CD1c-positive myeloid dendritic cell (primary cell): ENCODE data around the gene HDAC2.

ENCODE experiments used
- DNase-seq: peaks from one replicate; pipeline ENCODE4 v3.0.0-alpha.2; 2016; ENCODE audit errors: extremely low spot score

Gene HDAC2

DNA sequence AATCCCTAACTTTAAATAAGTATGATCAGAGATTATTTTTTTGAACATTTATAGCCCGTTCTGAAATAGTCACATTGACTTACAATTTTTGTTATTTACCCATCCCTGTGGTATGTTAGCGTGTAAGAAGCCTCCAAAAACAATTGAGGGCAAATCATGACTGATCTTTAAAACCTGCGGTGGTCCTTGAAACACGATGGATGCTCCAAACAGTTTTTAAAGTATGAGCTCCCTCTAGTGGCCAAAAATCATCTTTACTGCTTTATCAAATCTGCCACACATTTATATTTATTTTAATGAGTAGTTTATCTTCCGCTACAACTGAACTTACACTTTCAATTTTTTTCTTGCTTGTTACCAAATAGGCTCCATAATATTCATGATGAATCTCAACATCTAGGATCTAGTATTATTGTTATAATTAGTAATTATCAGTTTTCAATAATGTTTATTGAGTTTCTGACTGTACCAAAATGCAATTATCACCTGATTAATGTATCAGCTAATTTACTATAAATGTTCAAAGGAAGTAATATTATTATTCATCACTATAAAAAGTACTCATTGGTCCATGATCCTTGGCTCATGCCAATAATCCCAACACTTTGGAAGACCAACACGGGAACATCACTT, 61.6 kb downstream of the HDAC2 start:
- peak; percentile 74 for DNase-seq

DNA sequence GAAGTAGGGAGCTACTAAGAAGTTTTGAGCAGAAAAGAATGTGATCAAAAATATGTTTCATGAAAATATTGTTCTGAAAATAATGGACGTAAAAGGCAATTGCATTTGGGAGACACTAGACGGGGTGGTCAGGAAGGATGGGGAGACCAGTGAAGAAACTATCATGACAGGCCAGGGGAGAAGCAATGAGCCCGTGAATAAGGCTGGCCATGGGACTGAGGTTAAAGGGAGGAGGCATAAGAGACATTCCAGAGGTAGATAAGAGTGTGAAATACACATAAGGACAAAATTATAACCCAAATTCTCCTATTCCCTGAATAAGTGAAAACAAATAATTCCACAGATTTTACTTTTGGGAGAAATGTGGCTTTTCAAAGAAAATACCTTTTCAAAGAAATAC, 62.1 kb downstream of the HDAC2 start:
- no peak for DNase-seq

DNA sequence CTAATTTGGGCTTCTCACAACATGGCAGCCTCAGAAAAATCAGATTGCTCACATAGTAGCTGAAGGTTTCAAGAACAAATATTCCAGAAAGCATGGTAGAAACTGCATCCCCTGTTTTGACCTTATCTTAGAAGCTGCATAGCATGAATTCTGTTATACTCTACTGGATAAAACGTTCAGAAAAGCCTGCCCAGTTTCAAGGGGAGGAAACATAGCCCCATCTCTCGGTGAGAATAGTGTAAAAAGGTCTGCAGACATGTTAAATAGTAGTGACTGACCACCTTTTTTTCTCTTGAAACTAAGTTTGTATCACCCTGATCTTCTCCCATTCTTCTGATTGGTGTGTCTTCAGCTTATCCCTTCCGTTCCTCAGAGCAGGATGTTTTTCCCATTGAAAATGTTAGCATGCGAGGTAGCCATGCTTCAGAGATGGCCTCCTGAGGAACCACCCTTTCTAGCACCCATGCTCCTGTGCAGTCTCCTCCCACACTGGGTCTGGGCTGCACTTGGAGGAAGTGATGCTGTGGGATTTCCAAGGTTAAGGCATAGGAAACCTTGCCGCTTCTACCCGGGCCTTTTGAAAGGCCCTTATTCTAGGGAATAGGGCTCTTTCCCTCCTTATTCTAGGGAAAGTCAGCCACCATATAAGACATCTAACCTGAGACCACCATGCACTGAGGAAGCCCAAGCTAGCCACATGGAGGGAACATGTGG, 63.7 kb downstream of the HDAC2 start:
- DNase-seq: no peak

DNA sequence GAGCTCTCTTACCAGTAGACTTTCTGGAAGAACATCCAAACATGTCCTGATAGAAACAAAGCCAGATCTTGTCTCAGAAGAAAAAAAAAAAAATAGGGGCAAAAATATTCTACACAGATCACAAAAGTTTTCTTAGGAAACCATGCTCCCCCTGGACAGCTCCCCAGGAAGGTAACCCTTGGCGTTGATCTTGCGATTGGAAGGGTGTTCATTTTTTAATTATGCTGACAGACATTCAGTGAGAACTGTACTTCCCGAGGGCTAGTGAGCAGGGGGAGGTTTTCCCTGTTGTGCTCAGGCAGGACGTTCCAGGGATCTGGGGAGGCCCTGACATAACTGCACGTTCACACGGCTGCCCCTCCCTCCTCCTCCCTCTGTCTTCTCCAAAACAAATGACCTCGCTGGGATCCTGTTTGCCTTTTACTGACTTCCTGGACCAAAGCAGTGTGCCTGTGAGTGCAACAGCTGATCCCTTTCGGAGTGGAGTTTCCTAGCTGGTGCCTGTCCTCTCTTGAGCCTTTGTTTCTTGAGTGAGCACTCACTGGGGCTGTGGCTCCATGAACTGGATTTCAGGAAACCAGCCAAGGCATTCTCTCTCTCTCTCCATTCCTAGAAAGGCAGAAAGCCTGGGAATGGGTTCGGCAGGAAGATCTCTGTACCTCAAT, 67.2 kb downstream of the HDAC2 start:
- no peak for DNase-seq

DNA sequence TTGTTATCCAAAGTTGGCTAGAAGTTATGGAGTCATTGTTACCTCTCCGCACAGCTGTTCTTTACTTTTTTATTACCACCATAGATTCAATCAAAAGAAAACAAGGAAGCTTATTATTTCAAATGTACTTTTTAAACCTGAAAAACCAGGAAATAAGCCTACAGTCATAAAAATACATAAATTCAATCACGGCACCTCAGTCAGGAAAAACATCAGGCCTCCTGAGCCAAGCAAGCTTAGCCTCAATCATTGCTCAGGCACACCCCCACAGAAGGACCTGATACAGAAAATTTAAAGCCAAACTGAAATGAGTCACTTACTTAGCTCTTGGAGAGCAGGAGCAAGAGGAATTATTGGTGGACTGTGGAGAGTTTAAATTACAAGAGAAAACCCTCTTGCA, 69.5 kb downstream of the HDAC2 start:
- no peak for DNase-seq

DNA sequence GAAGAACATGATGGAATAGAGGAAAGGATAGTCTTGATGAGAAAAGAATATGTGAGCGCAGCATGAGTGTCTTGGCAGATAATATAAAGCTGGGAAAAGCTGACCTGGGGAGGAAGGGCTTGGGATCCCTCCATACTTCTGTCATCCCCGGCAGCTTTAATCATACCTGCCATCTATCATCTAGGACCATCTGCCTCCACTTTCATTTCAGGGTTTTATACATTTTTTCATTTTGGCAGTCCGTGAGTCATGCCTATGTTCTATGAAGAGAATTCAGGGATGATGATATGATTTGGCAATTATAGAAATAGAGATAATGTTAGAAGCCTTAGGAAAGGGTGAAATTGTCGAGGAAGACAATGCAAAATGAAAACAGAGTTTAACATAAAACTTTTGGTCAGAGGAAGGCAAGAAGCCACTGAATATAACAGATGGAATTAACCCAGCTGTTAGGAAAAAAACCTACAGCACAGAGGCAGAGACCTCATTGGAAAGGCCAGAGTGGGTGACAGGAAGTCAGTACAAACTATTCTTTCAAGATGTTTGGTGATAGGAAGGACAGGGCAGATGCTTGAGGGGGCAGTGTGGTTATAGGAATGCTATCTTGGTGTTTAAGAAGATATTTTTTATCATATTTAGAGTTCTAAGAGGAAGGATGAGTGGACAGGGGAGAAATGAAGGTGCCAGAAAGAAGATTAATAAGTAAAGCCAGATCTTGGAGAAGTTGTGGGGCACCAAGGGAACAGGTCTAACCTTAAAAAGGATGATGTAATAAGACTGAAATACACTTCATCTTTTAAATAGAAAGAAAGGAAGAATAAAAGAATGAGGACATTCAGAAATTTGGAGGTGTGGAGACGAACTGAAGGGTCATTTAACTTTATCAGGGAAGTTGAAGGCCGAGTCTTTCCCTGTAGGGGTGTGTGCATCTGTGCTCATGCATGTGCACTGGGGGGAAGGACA, 76.0 kb downstream of the HDAC2 start:
- DNase-seq: no peak

DNA sequence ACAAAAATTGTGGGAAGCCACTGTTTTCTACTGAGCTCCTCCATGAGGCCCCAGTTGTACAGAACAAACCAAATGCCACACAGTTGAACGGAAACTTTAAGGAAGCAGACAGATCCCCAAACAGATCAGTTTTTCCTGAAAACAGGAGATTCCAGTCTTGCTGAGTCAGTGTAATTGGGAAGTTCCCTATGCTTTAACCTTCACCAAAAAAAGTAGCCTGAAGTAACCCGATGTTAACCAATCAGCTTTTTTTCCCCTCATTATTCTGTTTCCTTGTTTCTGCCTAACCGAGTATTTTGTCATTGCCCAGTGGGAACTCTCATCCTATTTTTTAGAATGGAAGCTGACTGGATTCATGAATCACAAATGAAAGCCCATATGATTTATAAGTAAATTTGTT, 77.1 kb downstream of the HDAC2 start:
- no peak for DNase-seq

DNA sequence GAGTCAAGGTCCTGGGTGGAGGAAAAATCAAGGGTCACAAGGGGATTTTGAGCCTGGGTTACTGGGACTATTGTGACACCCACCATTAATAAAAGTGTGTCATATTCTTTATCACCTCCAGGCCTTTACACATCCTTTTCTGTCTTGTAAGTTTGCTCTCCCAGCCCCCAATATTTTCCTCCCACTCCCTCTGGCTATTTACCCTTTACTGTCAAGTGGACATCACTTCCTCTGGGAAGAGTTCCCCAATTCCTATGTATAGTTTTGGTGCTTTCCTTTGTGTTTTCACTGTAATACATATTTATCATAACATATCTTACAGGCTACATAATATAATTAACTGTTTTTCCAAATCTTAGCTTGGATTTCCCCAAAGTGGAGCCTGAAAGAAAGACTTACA, 77.5 kb downstream of the HDAC2 start:
- no peak for DNase-seq

DNA sequence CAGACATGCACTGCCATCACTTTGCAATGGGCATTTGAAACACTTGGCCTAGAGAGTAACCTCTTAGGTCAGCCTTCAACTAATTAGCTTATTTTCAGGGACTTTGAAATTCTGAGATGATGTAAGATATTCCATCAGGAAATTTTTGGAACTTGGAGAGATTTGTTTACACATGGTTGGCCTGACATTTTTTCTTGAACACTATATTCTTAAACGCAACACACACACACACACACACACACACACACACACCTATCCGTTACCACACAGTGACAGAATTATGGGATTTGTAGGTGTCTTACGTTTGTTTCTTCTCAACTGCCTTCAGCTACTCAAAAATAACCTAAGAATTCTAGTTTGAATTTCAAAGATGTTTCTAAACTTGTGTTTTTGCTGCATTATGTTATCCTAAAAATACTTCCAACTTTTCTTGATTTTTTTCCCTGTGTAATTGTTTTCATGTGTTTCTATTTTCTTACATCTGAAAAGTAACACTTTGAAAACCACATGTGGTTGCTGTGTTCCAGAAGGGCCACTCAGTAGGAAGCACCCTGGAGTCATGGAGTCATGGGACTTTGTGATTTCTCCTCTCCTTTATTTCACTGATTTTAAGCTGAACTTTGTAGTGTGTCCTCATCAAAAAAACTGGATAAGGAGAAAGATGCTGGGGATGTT, 81.9 kb downstream of the HDAC2 start:
- DNase-seq: no peak

DNA sequence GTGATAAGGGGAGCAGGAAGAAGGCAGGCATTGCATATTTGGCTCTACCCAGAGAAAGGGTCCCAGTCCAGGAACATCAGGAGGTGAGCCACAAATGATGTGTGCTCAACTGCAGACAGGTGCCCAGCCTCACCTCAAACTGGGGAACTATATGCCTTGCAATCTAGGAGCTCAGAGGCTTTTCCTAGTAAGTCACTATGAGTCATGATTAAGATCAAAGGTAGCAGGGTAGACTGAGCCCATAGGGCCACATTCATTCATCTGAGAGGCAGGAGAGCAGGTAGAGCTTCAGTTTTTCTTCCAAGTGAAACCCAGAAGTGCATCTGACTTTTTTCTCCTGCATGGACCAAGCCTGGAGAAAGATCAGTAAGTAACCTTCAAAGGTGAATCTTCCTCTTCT, 82.5 kb downstream of the HDAC2 start:
- no peak for DNase-seq

DNA sequence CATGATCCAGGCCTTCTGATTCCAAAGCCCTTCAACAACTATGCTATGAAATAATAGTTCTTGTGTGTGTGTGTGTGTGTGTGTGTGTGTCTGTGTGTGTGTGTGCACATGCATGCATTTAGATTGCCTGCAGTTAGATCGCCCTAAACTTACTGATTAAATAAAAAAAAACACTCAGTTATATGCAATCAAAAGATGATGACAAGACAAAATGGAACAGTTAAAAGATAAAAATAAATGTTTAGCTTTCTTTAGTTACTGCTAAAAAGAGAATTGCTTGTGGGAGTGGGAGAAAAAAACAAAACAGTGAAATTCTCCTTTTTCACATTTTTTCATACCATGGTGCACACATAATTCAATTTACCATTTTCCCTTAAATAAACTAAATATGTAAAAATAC, 84.4 kb downstream of the HDAC2 start:
- no peak for DNase-seq

DNA sequence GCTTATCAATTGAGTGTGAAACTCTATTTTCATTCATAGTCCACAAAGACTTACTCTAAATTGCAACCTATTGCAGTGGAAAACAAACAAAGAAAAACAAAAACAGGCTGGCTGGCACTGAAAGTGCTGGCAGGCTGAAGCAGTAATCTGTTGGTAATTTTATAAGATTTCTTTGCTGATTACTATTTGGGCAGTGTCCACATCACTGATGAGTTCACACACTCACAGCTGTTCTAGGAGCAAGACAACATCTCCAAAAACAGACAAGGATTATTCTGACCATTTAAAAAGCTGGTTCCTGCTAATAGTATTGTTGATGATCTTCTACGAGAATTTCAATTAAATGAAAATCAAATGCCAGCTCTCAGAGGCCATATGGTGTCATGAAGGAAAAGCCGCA, 86.9 kb downstream of the HDAC2 start:
- DNase-seq: no peak
